Neural cell (in vitro differentiated cells): ENCODE data around the gene MBD3. TPM values are rescaled to one million over a fixed set of nuclear protein-coding genes. Genes with fewer than 3 reads are reported as not detected.

ENCODE experiments used
- H2AFZ ChIP-seq: fragments of 200-600, 300-800 bp; sonication (generic), shearing (Covaris generic); 2 replicates; pipeline ENCODE4 v1.6.0; 2014; ENCODE audit warnings: low read depth, mild to moderate bottlenecking, antibody characterized with exemption, low read length, moderate library complexity
- H3F3A ChIP-seq: fragments of 200-600 bp; shearing (Covaris generic); 2 replicates; pipeline ENCODE4 v1.6.1; 2016; ENCODE audit warnings: mild to moderate bottlenecking, moderate library complexity, mixed read lengths, antibody characterized with exemption, low read length; ENCODE audit not compliant: insufficient read depth, poor library complexity, severe bottlenecking
- H3K27ac ChIP-seq: fragments of 200-600, 300-800 bp; sonication (generic), shearing (Covaris generic); 2 replicates; pipeline ENCODE4 v1.5.1; 2014; ENCODE audit warnings: mild to moderate bottlenecking, low read length, moderate library complexity
- H3K27me3 ChIP-seq: fragments of 300-800, 200-600 bp; sonication (generic), shearing (Covaris generic); 2 replicates; pipeline ENCODE4 v1.6.0; 2014; ENCODE audit warnings: mild to moderate bottlenecking, low read depth, low read length, moderate library complexity; ENCODE audit not compliant: insufficient read depth
- H3K36me3 ChIP-seq: fragments of 300-800, 200-600 bp; sonication (generic), shearing (Covaris generic); 2 replicates; pipeline ENCODE4 v1.5.1; 2014; ENCODE audit warnings: mild to moderate bottlenecking, antibody characterized with exemption, low read length, moderate library complexity; ENCODE audit not compliant: insufficient read depth
- H3K4me2 ChIP-seq: fragments of 300-800, 200-600 bp; sonication (generic), shearing (Covaris generic); 2 replicates; pipeline ENCODE4 v1.6.0; 2014; ENCODE audit warnings: mild to moderate bottlenecking, low read length
- H3K4me3 ChIP-seq: fragments of 300-800, 200-600 bp; sonication (generic), shearing (Covaris generic); 2 replicates; pipeline ENCODE4 v1.5.1; 2014; ENCODE audit warnings: mild to moderate bottlenecking, low read length, moderate library complexity
- H3K79me2 ChIP-seq: fragments of 200-600 bp; shearing (Covaris generic); replicated peaks from 2 replicates; pipeline ENCODE4 v1.6.0; 2014; ENCODE audit warnings: mild to moderate bottlenecking, low read length, moderate library complexity; ENCODE audit not compliant: insufficient read depth
- H3K9ac ChIP-seq: fragments of 300-800, 200-600 bp; sonication (generic), shearing (Covaris generic); 2 replicates; pipeline ENCODE4 v1.6.1; 2016; ENCODE audit warnings: mild to moderate bottlenecking, low read length, mixed read lengths
- H3K9me2 ChIP-seq: fragments of 200-600 bp; shearing (Covaris generic); 2 replicates; pipeline ENCODE4 v1.6.1; 2016; ENCODE audit warnings: mild to moderate bottlenecking, low read length, mixed read lengths; ENCODE audit not compliant: insufficient read depth
- H3K9me3 ChIP-seq: fragments of 200-600, 300-800 bp; sonication (generic), shearing (Covaris generic); 2 replicates; pipeline ENCODE4 v1.6.1; 2016; ENCODE audit warnings: mild to moderate bottlenecking, mixed run types, low read length, moderate library complexity, mixed read lengths
- H4K20me1 ChIP-seq: fragments of 200-600 bp; shearing (Covaris generic); 2 replicates; pipeline ENCODE4 v1.6.1; 2016; ENCODE audit warnings: mild to moderate bottlenecking, mixed run types; ENCODE audit not compliant: insufficient read depth
- EP300 ChIP-seq: fragments of 450-650 bp; conservative IDR thresholded peaks from 2 replicates; pipeline ENCODE4 v1.6.1; 2014; ENCODE audit warnings: antibody characterized with exemption, mild to moderate bottlenecking, moderate library complexity; ENCODE audit not compliant: poor library complexity, severe bottlenecking
- EZH2 ChIP-seq: fragments of 200-600, 300-800 bp; shearing (Covaris generic), sonication (generic); IDR thresholded peaks from 2 replicates; pipeline ENCODE4 v1.6.1; 2014; ENCODE audit warnings: antibody characterized with exemption, low read length, borderline replicate concordance, mild to moderate bottlenecking; ENCODE audit not compliant: insufficient read depth, poor library complexity, severe bottlenecking
- MXI1 ChIP-seq: fragments of 450-650 bp; conservative IDR thresholded peaks from 2 replicates; pipeline ENCODE4 v1.6.1; 2014; ENCODE audit warnings: antibody characterized with exemption, mild to moderate bottlenecking; ENCODE audit not compliant: poor library complexity, severe bottlenecking
- POLR2AphosphoS5 ChIP-seq: IDR thresholded peaks from 2 replicates; pipeline ENCODE4 v1.6.1; 2012
- RAD21 ChIP-seq: fragments of 450-650 bp; conservative IDR thresholded peaks from 2 replicates; pipeline ENCODE4 v1.6.1; 2014; ENCODE audit warnings: antibody characterized with exemption, mild to moderate bottlenecking, moderate library complexity
- REST ChIP-seq: IDR thresholded peaks from 2 replicates; pipeline ENCODE4 v1.6.1; 2012; ENCODE audit warnings: borderline replicate concordance
- SMC3 ChIP-seq: fragments of 450-650 bp; conservative IDR thresholded peaks from 2 replicates; pipeline ENCODE4 v1.6.1; 2014; ENCODE audit warnings: antibody characterized with exemption, mild to moderate bottlenecking, moderate library complexity; ENCODE audit not compliant: poor library complexity
- TAF1 ChIP-seq: IDR thresholded peaks from 2 replicates; pipeline ENCODE4 v1.6.1; 2012; ENCODE audit warnings: low read depth
- polyA plus RNA-seq: library from polyadenylated mRNA; depleted of rRNA; stranded (reverse); fragments of >200 nt; gene quantifications from 2 replicates; pipeline ENCODE4 v1.2.3, GENCODE V29; 2014
- TF ChIP-seq, protein P1 (sequence below): fragments of 450-650 bp; IDR thresholded peaks from 2 replicates; pipeline ENCODE4 v1.5.1; 2014; ENCODE audit warnings: antibody characterized with exemption, mild to moderate bottlenecking, moderate library complexity; ENCODE audit not compliant: poor library complexity, severe bottlenecking

The MBD3 gene
- polyA plus RNA-seq, 1 donor from 2014 or later = 80.1 TPM

DNA sequence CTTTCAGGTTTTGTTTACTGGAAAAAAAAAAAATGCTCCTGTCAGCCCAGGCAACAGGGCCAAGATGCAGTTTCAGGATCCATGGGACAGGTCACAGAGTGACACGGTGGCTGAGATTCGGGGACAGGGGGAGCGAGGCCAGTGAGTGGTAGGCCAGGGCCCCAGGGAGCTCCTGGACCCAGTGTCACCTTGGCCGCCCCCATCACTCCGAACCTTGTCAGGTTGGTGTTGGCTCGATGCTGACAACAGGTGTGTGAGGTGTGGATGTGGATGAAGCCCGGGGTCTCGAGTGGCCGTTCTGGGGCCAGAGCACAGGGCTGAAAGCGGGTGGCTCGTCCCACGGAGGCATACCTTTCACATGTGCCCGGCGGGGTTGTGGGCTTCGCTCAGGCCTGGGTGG lies 18.7 kb upstream of the MBD3 start:
- H3K9me3 ChIP-seq = no peaks in the 10 kb centered on the region
- H4K20me1 ChIP-seq = no peaks in the 10 kb centered on the region
- H3K79me2 ChIP-seq = no peaks in the 10 kb centered on the region
- H3K9me2 ChIP-seq = no peaks in the 10 kb centered on the region
- no peak overlapping the region for H3K9ac ChIP-seq
- TF ChIP-seq POLR2AphosphoS5 (no peak), MXI1 (no peak), EP300 (no peak), REST (no peak), TAF1 (no peak), SMC3 (no peak)
- TF ChIP-seq, protein P1, sequence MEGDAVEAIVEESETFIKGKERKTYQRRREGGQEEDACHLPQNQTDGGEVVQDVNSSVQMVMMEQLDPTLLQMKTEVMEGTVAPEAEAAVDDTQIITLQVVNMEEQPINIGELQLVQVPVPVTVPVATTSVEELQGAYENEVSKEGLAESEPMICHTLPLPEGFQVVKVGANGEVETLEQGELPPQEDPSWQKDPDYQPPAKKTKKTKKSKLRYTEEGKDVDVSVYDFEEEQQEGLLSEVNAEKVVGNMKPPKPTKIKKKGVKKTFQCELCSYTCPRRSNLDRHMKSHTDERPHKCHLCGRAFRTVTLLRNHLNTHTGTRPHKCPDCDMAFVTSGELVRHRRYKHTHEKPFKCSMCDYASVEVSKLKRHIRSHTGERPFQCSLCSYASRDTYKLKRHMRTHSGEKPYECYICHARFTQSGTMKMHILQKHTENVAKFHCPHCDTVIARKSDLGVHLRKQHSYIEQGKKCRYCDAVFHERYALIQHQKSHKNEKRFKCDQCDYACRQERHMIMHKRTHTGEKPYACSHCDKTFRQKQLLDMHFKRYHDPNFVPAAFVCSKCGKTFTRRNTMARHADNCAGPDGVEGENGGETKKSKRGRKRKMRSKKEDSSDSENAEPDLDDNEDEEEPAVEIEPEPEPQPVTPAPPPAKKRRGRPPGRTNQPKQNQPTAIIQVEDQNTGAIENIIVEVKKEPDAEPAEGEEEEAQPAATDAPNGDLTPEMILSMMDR = no peak
- H3K27ac ChIP-seq = no peak overlapping the region
- no peaks in the 10 kb centered on the region for H3F3A ChIP-seq
- no peak overlapping the region for H3K4me2 ChIP-seq
- H3K27me3 ChIP-seq = no peaks in the 10 kb centered on the region
- H2AFZ ChIP-seq = no peak overlapping the region
- no peak overlapping the region for H3K4me3 ChIP-seq
- peaks cover 11% of the 10 kb centered on the region for H3K36me3 ChIP-seq

DNA sequence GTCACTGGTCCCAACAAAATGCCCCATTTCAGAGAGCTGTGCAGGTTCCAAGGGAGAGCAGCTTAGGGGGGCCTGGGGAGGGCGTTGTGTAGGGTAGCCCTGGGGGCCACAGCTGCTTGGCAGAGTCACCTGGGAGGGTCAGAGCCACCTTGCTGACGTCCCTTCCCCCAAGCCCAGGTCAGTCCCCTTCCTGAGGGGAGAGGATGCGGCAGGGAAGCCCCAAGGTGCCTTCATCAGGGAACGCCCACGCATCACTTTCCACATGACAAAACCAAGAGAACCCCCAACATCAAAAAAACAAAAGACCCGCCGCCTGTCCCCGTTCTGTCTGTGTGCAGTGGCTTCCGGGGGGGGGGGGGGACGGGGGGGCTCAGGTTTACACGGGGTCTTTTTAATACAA lies 17.9 kb upstream of the MBD3 start:
- Histone ChIP-seq H3K36me3 (peaks cover 11% of the 10 kb centered on the region), H3K79me2 (no peaks in the 10 kb centered on the region), H2AFZ (no peak overlapping the region), H3F3A (no peaks in the 10 kb centered on the region), H3K9ac (no peak overlapping the region), H4K20me1 (no peaks in the 10 kb centered on the region), H3K27me3 (no peaks in the 10 kb centered on the region), H3K4me3 (no peak overlapping the region), H3K9me3 (no peaks in the 10 kb centered on the region), H3K9me2 (no peaks in the 10 kb centered on the region), H3K27ac (no peak overlapping the region), H3K4me2 (no peak overlapping the region)
- no peak for TF ChIP-seq POLR2AphosphoS5
- no peak for TF ChIP-seq RAD21
- TF ChIP-seq EZH2 = no peak
- no peak for TF ChIP-seq MXI1
- no peak for TF ChIP-seq TAF1
- TF ChIP-seq REST = no peak
- TF ChIP-seq SMC3 = no peak
- TF ChIP-seq, protein P1 = no peak
- no peak for TF ChIP-seq EP300
